Neural cell (in vitro differentiated cells): Measurements from ENCODE around the gene SNRPB.

ENCODE experiments used
- CTCF ChIP-seq: fragments of 450-650 bp; IDR thresholded peaks from 2 replicates; pipeline ENCODE4 v1.5.1; 2014; ENCODE audit warnings: antibody characterized with exemption, mild to moderate bottlenecking, moderate library complexity; ENCODE audit not compliant: poor library complexity, severe bottlenecking
- POLR2AphosphoS5 ChIP-seq: IDR thresholded peaks from 2 replicates; pipeline ENCODE4 v1.6.1; 2012

GRCh38 chr20:2515203-2515602 is 44.6 kb upstream of the SNRPB start:
- TF ChIP-seq POLR2AphosphoS5 (no peak), CTCF (no peak)
